Naive thymus-derived CD8-positive, alpha-beta T cell (primary cell): ENCODE data around the gene CATSPERD. TPM values are rescaled to one million over a fixed set of nuclear protein-coding genes. Genes with fewer than 3 reads are reported as not detected.
"Not testable (repeated sequence)": the region's sequence is repeated elsewhere in the genome, so short reads cannot be mapped to it uniquely, and the experiment has no call there.

Source experiments
- ATAC-seq, 2 donors: fragments of 150-1000 bp; cut with Tn5 transposase in 1 of 2; sonication (Bioruptor Pico), chemical (Tn5 transposase) in 1 of 2; 1 replicate in 1 of 2; 2 replicates in 1 of 2; pipeline ENCODE4 v1.10.0; 2021; ENCODE audit warnings: mild to moderate bottlenecking in 2 of 2, moderate library complexity in 2 of 2
- POLR2A ChIA-PET: fragments of 350-600 bp; sonication (Branson Sonifier 250); formaldehyde crosslinking; loops from one replicate; lab custom pipeline; 2021; ENCODE audit warnings: antibody characterized with exemption; lab: Charles Lee
- DNase-seq, 10 donors: peaks; one replicate each; pipeline versions ENCODE4 v3.0.0 to v3.0.0-alpha.2; 2020 to 2022
- H3K27ac Mint-ChIP-seq, 10 donors: one replicate each; pipeline ENCODE4 v1.8.0; 2020 to 2022; ENCODE audit warnings: mild to moderate bottlenecking in 10 of 10, mixed read lengths in 10 of 10, moderate library complexity in 4 of 10, inconsistent platforms in 1 of 10
- H3K27me3 Mint-ChIP-seq, 5 donors: one replicate each; pipeline ENCODE4 v1.8.0; 2021 to 2022; ENCODE audit warnings: mixed read lengths in 5 of 5
- H3K36me3 Mint-ChIP-seq, 3 donors: one replicate each; pipeline ENCODE4 v1.8.0; 2020 to 2022; ENCODE audit warnings: mixed read lengths in 3 of 3, mild to moderate bottlenecking in 2 of 3, inconsistent platforms in 1 of 3
- H3K4me1 Mint-ChIP-seq, 4 donors: one replicate each; pipeline ENCODE4 v1.8.0; 2021 to 2022; ENCODE audit warnings: mixed read lengths in 4 of 4
- H3K4me3 Mint-ChIP-seq, 10 donors: one replicate each; pipeline ENCODE4 v1.8.0; 2020 to 2022; ENCODE audit warnings: mild to moderate bottlenecking in 10 of 10, mixed read lengths in 10 of 10, moderate library complexity in 6 of 10, inconsistent platforms in 1 of 10
- H3K9me3 Mint-ChIP-seq, 9 donors: one replicate each; pipeline ENCODE4 v1.8.0; 2020 to 2022; ENCODE audit warnings: mixed read lengths in 9 of 9, mild to moderate bottlenecking in 3 of 9, inconsistent platforms in 1 of 9, moderate library complexity in 1 of 9
- polyA plus RNA-seq, 3 donors: library from polyadenylated mRNA; unstranded; fragments of 300-500 nt; fragmentation: Illumina TruSeq; gene quantifications; one replicate each; pipeline ENCODE4 v1.2.3, GENCODE V29; 2021
- total RNA-seq, 8 experiments: library from RNA in 2 of 8; stranded (reverse) in 2 of 8; gene quantifications; one replicate each; pipeline ENCODE4 v1.2.3 and lab custom pipeline; 2021 to 2026

CATSPERD gene
- total and polyA plus RNA-seq, 5 experiments from 2014 or later = not detected

- peaks cover 8 to 35% (median 20%) of the 10 kb centered on the region in 4 donors for H3K4me1 Mint-ChIP-seq
- ATAC-seq = no peak
- H3K27me3 Mint-ChIP-seq = peaks cover 0 to 2% (median 0%) of the 10 kb centered on the region in 5 donors
- peaks cover 0 to 9% (median 4%) of the 10 kb centered on the region in 3 donors for H3K36me3 Mint-ChIP-seq
- POLR2A ChIA-PET = interaction anchor here (1.0 to 5.4 kb wide), 11 partner anchors 9 to 109 kb away, joined by 3 to 68 read pairs (median 6); partner anchors contain the start of genes DUS3L, MICOS13, RPL36 and SAFB
- H3K4me3 Mint-ChIP-seq = peak overlapping the region; percentile 88 to 96 (median 90)
- H3K27ac Mint-ChIP-seq = peak overlapping the region; percentile 87 to 98 (median 96)
- DNase-seq = peak in 2 of 10 donors; percentile 18 to 23
- H3K9me3 Mint-ChIP-seq = no peaks in the 10 kb centered on the region
These were observed 1.0 kb upstream of the CATSPERD start for GRCh38 chr19:5719274-5719960.

- POLR2A ChIA-PET = interaction anchor here (1.1 kb wide), 1 partner anchor 8 kb away, joined by 5 read pairs; the partner anchor contains the start of genes CATSPERD and LONP1
- no peak overlapping the region for H3K4me3 Mint-ChIP-seq
- no peaks in the 10 kb centered on the region for H3K36me3 Mint-ChIP-seq
- no peaks in the 10 kb centered on the region for H3K9me3 Mint-ChIP-seq
- peaks cover 0 to 10% (median 7%) of the 10 kb centered on the region in 5 donors for H3K27me3 Mint-ChIP-seq
- no peak for ATAC-seq
- no peak for DNase-seq
- no peak overlapping the region for H3K27ac Mint-ChIP-seq
- no peaks in the 10 kb centered on the region for H3K4me1 Mint-ChIP-seq
These were observed 7.1 kb downstream of the CATSPERD start for GRCh38 chr19:5727453-5728050.

- POLR2A ChIA-PET, H3K36me3 Mint-ChIP-seq, H3K4me3 Mint-ChIP-seq, H3K27ac Mint-ChIP-seq, H3K4me1 Mint-ChIP-seq, ATAC-seq, H3K9me3 Mint-ChIP-seq, DNase-seq, H3K27me3 Mint-ChIP-seq: not testable (repeated sequence)
These were observed 12.7 kb downstream of the CATSPERD start for GRCh38 chr19:5733172-5733571.

- H3K4me1 Mint-ChIP-seq = no peaks in the 10 kb centered on the region
- H3K9me3 Mint-ChIP-seq = no peaks in the 10 kb centered on the region
- no peak overlapping the region for H3K4me3 Mint-ChIP-seq
- no peak overlapping the region for H3K27ac Mint-ChIP-seq
- DNase-seq (no peak), ATAC-seq (no peak)
- no peaks in the 10 kb centered on the region for H3K36me3 Mint-ChIP-seq
- H3K27me3 Mint-ChIP-seq = peaks cover 0 to 3% (median 2%) of the 10 kb centered on the region in 5 donors
- POLR2A ChIA-PET = interaction anchor here (0.7 kb wide), 1 partner anchor 389 kb away, joined by 5 read pairs; no protein-coding TSS in a partner anchor
These were observed 18.0 kb downstream of the CATSPERD start for GRCh38 chr19:5738423-5738822.

GRCh38 chr19:5742051-5742450, 21.6 kb downstream of the CATSPERD start:
- Mint-ChIP-seq H3K9me3 (no peaks in the 10 kb centered on the region), H3K27me3 (peaks cover 0 to 9% (median 2%) of the 10 kb centered on the region in 5 donors), H3K36me3 (no peaks in the 10 kb centered on the region), H3K4me1 (no peaks in the 10 kb centered on the region), H3K27ac (peak overlapping the region in 1 of 10 donors; percentile 71), H3K4me3 (no peak overlapping the region)
- ATAC-seq (no peak), DNase-seq (no peak)
- POLR2A ChIA-PET = no interaction called here

- ATAC-seq (no peak), DNase-seq (no peak)
- POLR2A ChIA-PET = no interaction called here
- Mint-ChIP-seq H3K27me3 (peaks cover 0 to 9% (median 2%) of the 10 kb centered on the region in 5 donors), H3K9me3 (no peaks in the 10 kb centered on the region), H3K4me3 (no peak overlapping the region), H3K4me1 (no peaks in the 10 kb centered on the region), H3K27ac (peak overlapping the region in 1 of 10 donors; percentile 78), H3K36me3 (no peaks in the 10 kb centered on the region)
These were observed 23.2 kb downstream of the CATSPERD start for GRCh38 chr19:5743630-5744029.

GRCh38 chr19:5744999-5745398, 24.6 kb downstream of the CATSPERD start:
- POLR2A ChIA-PET, ATAC-seq, H3K4me1 Mint-ChIP-seq, H3K4me3 Mint-ChIP-seq, DNase-seq, H3K27ac Mint-ChIP-seq, H3K9me3 Mint-ChIP-seq, H3K36me3 Mint-ChIP-seq, H3K27me3 Mint-ChIP-seq: not testable (repeated sequence)

- not testable (repeated sequence) for H3K4me3 Mint-ChIP-seq, DNase-seq, H3K9me3 Mint-ChIP-seq, H3K36me3 Mint-ChIP-seq, H3K4me1 Mint-ChIP-seq, ATAC-seq, H3K27me3 Mint-ChIP-seq, H3K27ac Mint-ChIP-seq
- POLR2A ChIA-PET = interaction anchor here (0.6 kb wide), 1 partner anchor 56 kb away, joined by 4 read pairs; no protein-coding TSS in a partner anchor
These were observed 28.5 kb downstream of the CATSPERD start for GRCh38 chr19:5748920-5749319.

- H3K4me3 Mint-ChIP-seq = no peak overlapping the region
- H3K27ac Mint-ChIP-seq = no peak overlapping the region
These were observed 29.1 kb downstream of the CATSPERD start for GRCh38 chr19:5749505-5749904.

GRCh38 chr19:5751709-5752108, 31.3 kb downstream of the CATSPERD start:
- Mint-ChIP-seq H3K36me3 (peaks cover 0 to 2% (median 0%) of the 10 kb centered on the region in 3 donors), H3K27me3 (peaks cover 0 to 13% (median 5%) of the 10 kb centered on the region in 5 donors), H3K9me3 (no peaks in the 10 kb centered on the region), H3K27ac (no peak overlapping the region), H3K4me3 (no peak overlapping the region), H3K4me1 (no peaks in the 10 kb centered on the region)
- ATAC-seq = no peak
- DNase-seq = no peak
- POLR2A ChIA-PET = no interaction called here

More at GRCh38 chr19:5749505-5749904, 29.1 kb downstream of the CATSPERD start:
- Mint-ChIP-seq H3K27me3 (peaks cover 0 to 9% (median 5%) of the 10 kb centered on the region in 5 donors), H3K36me3 (peaks cover 0 to 2% (median 0%) of the 10 kb centered on the region in 3 donors), H3K4me1 (no peaks in the 10 kb centered on the region), H3K9me3 (no peaks in the 10 kb centered on the region)
- no peak for ATAC-seq
- no peak for DNase-seq
- POLR2A ChIA-PET = no interaction called here

- POLR2A ChIA-PET = no interaction called here
- Mint-ChIP-seq H3K9me3 (no peaks in the 10 kb centered on the region), H3K36me3 (peaks cover 0 to 2% (median 0%) of the 10 kb centered on the region in 3 donors), H3K4me3 (no peak overlapping the region), H3K4me1 (no peaks in the 10 kb centered on the region), H3K27ac (peak overlapping the region in 1 of 10 donors; percentile 31), H3K27me3 (peaks cover 0 to 12% (median 4%) of the 10 kb centered on the region in 5 donors)
- ATAC-seq = no peak
- DNase-seq = no peak
These were observed 33.3 kb downstream of the CATSPERD start for GRCh38 chr19:5753743-5754142.

- POLR2A ChIA-PET = no interaction called here
- Mint-ChIP-seq H3K4me3 (no peak overlapping the region), H3K9me3 (peaks cover 0 to 12% (median 0%) of the 10 kb centered on the region in 9 donors), H3K4me1 (no peaks in the 10 kb centered on the region), H3K27me3 (peaks cover 0 to 5% (median 1%) of the 10 kb centered on the region in 5 donors), H3K36me3 (no peaks in the 10 kb centered on the region), H3K27ac (no peak overlapping the region)
- no peak for DNase-seq
- no peak for ATAC-seq
These were observed 42.3 kb downstream of the CATSPERD start for GRCh38 chr19:5762608-5763217.
